GM19372 (cell line): ENCODE measurements around the gene GJC2.

Experiments used
- ATAC-seq: cut with Tn5 transposase; IDR thresholded peaks from one replicate; pipeline ENCODE4 v1.9.1; 2021; ENCODE audit warnings: mild to moderate bottlenecking, low read depth, moderate library complexity; ENCODE audit not compliant: unreplicated experiment

Gene GJC2

GRCh38 chr1:228143480-228144192, 6.1 kb upstream of the GJC2 start:
- no peak for ATAC-seq

GRCh38 chr1:228144193-228144992, 5.3 kb upstream of the GJC2 start:
- no peak for ATAC-seq

- ATAC-seq: no peak
Measured at GRCh38 chr1:228144993-228145343, 4.8 kb upstream of the GJC2 start.

GRCh38 chr1:228145463-228146416, 4.0 kb upstream of the GJC2 start:
- ATAC-seq: no peak

- ATAC-seq: no peak
Measured at GRCh38 chr1:228146417-228147150, 3.1 kb upstream of the GJC2 start.

- no peak for ATAC-seq
Measured at GRCh38 chr1:228147151-228147693, 2.5 kb upstream of the GJC2 start.

GRCh38 chr1:228147768-228148167, 2.0 kb upstream of the GJC2 start:
- ATAC-seq: no peak

- ATAC-seq: no peak
Measured at GRCh38 chr1:228148196-228148861, 1.4 kb upstream of the GJC2 start.

- no peak for ATAC-seq
Measured at GRCh38 chr1:228148935-228149405, 760 bp upstream of the GJC2 start.

- ATAC-seq: no peak
Measured at GRCh38 chr1:228150120-228150460, 360 bp downstream of the GJC2 start.

GRCh38 chr1:228150461-228151179, 890 bp downstream of the GJC2 start:
- no peak for ATAC-seq

GRCh38 chr1:228151180-228151925, 1.6 kb downstream of the GJC2 start:
- ATAC-seq: no peak

GRCh38 chr1:228152097-228152917, 2.6 kb downstream of the GJC2 start:
- ATAC-seq: no peak

GRCh38 chr1:228152918-228153258, 3.2 kb downstream of the GJC2 start:
- ATAC-seq: no peak

- ATAC-seq: no peak
Measured at GRCh38 chr1:228154021-228154669, 4.4 kb downstream of the GJC2 start.

- ATAC-seq: no peak
Measured at GRCh38 chr1:228154670-228155571, 5.2 kb downstream of the GJC2 start.
